ENCODE data around the gene CTRB2.

The CTRB2 gene

DNA sequence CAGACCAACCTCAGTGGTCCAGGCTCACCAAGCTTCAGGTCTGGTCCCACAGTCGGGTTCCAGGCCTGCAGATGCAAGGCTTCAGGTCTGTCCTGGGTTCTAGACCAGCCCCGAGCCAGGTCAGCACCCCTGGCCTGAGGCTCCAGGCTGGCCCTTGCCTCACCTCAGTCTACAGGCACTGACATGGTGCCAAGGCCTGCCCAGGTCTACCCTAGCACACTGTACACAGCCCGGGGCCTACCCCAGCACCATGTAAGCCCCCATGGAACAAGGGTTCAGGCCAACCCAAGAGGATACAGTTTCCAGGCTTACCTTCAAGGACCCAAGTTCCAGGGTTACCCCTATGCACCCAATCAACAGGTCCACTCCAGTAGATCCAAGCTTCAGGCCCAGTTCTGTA lies 31.9 kb downstream of the CTRB2 start:
- DNase-seq (ENCODE audit: low read depth in 2 of 2) = no peak

DNA sequence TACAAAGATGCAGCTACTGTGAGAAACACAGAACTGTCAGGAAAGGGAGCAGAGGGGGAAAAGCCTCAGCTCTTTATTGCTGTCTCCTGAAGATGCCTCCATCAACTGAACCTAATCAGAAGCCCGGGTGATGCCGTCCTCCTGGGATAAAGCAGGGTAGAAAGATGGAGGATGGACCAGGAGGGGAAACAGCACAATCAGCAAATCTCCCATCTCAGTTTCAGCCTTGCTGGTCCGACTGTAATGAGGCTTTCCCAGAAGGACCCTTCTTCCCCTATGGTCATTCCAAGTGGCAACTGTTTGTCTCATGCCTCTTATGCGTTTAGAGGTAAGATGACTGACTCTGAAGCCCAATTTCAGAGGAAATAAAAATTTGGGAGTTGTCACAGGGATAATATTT lies 34.4 kb downstream of the CTRB2 start:
- DNase-seq (ENCODE audit: low read depth in 2 of 2) = no peak

DNA sequence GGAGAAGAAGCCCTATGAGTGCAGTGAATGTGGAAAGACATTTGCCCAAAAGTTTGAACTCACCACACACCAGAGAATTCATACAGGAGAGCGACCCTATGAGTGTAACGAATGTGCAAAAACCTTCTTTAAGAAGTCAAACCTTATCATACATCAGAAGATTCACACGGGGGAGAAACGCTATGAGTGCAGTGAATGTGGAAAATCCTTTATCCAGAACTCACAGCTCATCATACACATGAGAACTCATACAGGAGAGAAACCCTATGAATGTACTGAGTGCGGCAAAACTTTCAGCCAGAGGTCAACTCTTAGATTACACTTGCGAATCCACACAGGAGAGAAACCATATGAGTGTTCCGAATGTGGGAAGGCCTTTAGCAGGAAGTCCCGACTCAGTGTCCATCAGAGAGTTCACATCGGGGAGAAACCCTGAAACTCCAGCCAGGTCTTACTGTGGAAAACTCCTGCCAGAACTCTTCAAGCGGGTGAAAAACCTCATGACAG lies 37.0 kb downstream of the CTRB2 start:
- DNase-seq (ENCODE audit: low read depth in 2 of 2) = no peak

DNA sequence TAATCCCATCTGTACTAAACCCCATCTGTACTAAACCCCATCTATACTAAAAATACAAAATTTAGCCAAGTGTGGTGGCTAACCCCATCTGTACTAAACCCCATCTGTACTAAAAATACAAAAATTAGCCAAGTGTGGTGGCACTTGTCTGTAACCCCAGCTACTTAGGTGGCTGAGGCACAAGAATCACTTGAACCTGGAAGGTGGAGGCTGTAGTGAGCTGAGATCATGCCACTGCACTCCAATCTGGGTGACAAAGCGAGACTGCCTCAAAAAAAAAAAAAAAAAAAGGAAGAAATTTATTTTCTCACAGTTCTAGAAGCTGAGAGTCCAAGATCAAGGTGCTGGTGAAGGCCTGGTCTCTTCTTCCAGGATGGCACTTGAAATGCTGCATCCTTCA lies 46.6 kb downstream of the CTRB2 start:
- DNase-seq (ENCODE audit: low read depth in 2 of 2) = no peak

All from activated CD4-positive, alpha-beta T cell treated with anti-CD3 and anti-CD28 coated beads for 24 hours (primary cell).